NCI-H748 treated with DMSO at 0.1 percent for 48 hours (cell line): ENCODE measurements around the gene ROR1.
"Not testable (repeated sequence)": the region's sequence is repeated elsewhere in the genome, so short reads cannot be mapped to it uniquely, and the experiment has no call there.

Experiments used
- DNase-seq: peaks from one replicate; lab custom pipeline; 2025; lab: John Stamatoyannopoulos, UW

The ROR1 gene

DNA sequence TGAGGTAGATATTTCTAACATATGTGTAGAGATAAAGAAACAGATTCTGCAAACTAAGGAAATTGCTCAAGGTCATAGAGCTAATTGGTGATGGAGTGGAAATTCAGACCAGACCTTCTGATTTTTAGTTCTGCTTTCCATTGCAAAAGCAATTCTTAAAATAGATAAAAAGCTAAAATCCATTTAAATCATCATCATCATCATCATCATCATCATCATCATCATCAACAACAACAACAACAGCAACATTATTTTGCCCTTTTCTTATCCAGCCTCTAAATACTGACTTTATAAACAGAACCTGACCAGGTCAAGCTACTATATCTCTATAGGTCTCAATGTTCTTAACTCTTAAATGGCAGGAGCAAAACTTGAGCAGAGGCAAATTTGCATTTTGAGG is 14.0 kb upstream of the ROR1 start:
- no peak for DNase-seq

DNA sequence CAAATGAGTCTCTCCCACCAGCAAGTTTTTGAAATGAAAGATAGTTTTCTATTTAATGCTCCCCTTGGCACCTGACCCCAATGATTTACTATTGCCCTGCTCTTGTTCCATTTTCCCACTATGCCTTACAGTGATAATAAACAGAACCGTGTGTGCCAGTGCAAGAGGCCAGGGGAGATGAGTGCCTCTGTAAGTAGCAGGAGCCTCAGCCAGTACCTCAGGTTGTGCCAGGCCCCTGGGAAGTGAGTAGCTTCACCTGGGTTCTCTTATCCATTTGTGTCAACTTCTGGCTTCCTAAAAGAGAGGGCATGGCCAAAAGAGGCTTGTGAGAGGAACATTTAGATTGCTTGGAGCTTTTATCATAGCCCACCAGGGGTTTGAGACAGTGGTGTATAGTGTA is 3.4 kb upstream of the ROR1 start:
- no peak for DNase-seq

- no peak for DNase-seq
These were observed 1.6 kb upstream of the ROR1 start for GRCh38 chr1:63772201-63772600.

- DNase-seq = no peak
These were observed 941 bp upstream of the ROR1 start for GRCh38 chr1:63772876-63773275.

GRCh38 chr1:63773496-63773814 is 362 bp upstream of the ROR1 start:
- no peak for DNase-seq

GRCh38 chr1:63774617-63775417 is 1.0 kb downstream of the ROR1 start:
- no peak for DNase-seq

DNA sequence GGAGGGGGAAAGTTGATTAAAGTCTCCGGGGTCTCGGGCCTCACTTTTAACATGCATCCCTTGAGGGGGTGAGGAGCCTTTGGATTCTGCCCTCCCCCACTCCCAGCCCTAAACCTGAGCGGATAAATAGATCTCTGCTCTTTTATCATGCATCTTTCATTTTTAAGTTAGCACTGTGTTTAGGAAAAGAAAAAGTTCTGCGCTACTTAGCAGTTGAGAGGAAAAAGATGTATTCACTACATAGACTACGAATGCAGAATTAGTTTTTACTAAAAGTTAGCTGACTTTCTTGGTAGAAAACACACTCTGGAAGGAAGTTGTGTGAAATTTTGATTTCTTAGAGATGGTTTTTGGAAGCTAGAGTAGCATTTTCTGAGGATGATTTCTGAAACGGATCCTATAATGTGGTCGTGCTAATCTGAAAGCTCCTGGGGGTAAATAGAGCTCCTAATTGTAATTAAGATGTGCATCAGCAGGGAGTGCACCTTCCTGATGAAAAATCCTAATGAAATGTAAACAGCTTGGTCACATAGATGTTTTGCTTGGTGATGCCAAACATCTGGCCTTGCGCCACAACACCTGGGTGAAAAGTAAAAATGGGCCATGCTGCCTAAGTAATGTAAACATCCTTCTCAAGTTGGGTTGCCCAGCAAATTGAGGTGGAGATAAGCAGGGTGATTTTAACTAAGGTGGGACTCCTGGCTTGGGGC is 1.8 kb downstream of the ROR1 start:
- no peak for DNase-seq

DNA sequence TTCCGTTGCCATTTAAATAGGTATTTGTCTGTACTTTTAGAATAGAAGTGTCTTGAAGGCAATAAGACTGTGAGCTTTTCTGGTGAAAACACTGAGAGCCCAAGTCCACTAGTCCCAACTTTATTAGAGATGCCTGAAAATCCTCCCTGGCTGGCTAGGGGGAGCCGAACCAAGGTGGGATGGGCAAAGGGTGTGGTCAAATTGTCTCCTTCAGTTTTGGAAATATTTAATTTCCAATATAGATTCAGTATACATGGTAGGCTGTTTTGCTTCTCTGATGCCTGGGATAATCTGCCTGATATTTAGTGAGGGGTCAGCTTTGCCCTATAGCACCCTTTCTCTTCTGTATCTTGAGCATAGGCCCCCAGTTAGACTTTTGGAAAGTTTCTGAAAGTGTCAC is 3.5 kb downstream of the ROR1 start:
- DNase-seq = no peak

GRCh38 chr1:63777965-63778880 is 4.4 kb downstream of the ROR1 start:
- no peak for DNase-seq

GRCh38 chr1:63779338-63780211 is 5.8 kb downstream of the ROR1 start:
- DNase-seq = no peak

- no peak for DNase-seq
These were observed 6.7 kb downstream of the ROR1 start for GRCh38 chr1:63780565-63780964.

- DNase-seq = no peak
These were observed 9.2 kb downstream of the ROR1 start for GRCh38 chr1:63782982-63783381.

DNA sequence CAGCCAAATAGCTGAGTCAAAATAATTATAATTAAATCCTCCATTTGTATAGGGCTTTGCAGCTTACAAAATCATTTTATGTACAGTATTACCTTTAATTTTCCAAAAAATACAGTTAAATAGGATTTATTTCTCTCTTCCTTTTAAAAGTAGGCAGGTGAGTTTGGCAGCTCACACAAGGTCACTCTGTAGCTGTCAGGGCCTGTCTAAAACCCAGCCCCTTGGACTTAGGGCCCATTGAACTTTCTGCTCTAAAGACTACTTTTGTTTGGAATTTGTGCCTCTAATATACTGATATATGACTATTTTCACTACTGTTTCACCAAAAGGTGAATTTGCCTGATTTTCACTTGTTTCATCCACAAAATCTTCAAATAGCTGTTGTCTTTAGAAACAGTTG is 10.3 kb downstream of the ROR1 start:
- no peak for DNase-seq

DNA sequence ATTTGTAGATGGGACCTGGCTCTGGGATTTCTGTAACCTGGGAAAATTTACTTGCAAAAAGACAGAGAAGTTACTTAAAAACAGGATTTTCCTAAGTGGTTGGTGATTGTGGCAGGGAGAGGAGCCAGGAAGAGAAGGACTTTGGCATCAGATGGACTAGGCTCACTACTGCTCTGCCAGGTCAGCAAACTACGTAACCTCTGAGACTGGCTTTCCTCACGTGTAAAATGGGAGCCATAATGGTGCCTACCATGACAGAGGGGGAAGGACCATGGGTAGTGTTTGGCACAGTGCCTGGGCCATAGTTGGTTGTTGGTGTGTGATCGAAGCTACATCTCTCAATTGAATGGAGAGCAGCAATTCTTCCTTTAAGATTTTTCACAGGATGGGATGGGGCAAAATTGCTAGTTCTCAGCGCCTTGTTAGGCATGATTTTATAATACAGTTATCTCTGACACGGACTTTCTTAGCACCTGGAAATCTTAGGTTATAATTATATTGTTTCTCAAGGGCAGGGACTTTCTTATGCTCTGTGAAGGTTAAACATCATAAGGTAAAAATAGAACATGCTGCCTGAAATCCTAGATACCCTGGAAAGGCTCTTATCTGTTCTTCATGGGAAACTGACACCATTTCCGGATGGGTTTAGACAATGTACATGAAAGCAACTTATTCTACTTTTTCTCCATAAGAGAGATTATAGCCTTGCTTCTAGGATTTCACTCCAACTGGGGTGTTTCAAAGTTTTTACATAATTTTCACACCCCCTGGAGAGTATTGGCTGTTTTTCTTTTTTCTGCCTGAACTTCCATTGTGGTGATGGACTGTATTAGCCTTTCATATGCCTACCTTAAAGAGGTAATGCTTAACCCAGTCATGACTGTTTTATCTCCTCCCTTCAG is 10.9 kb downstream of the ROR1 start:
- no peak for DNase-seq

GRCh38 chr1:63787270-63787669 is 13.5 kb downstream of the ROR1 start:
- not testable (repeated sequence) for DNase-seq

DNA sequence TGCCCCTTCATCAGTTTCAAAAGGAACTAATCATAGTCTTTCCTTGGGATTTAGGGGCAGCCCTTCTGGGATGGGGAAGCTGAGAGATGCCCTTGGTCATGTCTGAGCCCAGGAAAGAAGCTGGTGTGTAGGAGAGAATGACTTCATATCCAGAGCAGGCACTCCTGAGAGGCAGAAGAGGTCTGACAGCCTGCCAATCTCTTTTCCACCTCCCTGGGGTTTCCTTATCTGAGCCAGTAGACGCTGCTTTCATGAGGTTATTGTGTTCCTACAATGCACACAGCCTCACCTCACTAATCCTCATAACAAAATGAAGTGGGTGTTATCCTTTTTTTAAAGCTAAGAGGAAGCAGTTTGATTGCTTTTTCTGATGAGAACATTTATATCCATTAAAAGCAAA is 14.1 kb downstream of the ROR1 start:
- DNase-seq = no peak

DNA sequence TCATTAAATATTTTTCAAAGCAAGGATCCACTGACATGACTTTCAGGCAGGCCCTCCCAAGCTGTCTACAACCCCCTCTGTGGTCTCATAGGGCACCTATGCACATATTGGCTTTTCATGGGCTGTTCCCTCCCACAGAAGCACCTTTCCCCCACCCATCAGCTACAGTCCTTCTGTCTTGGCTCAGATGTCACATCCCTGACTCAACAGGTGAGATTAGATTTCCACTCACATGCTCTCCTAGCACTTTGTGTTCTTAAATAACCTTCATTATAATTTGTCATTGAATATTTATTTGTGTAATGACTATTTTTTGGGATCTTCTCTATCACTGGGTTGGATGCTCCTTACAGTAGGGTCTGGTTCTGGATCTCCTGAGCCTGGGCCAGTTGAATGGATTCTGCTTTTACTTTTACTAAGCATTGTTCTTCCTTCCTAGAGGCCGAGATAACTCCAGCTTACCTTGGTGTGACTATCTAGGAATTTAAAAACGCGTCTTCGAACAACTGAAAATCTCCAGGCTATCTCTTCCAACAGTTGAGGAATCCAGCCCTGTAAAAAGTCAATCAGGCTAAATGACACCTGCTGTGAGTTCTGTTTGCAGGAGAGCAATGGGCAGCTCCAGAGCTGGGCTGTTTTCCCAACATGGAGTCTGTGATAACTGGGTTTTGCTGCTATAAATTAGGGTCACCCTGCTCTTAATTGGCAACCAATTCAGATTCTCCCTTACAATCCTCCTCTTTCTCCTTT is 16.2 kb downstream of the ROR1 start:
- no peak for DNase-seq

- no peak for DNase-seq
These were observed 17.2 kb downstream of the ROR1 start for GRCh38 chr1:63790989-63791388.

DNA sequence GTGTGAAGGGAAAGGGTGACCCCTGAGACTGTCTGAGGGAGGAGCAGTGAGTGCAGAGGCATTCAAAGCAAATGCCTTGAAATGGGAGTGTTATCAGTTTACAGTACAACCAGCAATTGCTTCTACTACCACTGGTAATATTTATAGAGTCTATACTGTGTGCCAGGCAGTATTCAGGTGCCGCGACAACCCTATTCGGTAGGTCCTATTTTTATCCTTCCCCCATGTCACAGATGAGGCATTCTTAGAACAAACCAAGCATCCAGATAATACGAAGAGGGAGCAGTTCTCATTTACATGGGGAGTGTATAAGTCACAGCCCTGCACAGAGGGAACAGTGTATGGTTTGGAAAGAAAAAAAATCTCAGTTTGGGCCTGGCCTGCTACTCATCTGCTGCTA is 18.3 kb downstream of the ROR1 start:
- DNase-seq = no peak

DNA sequence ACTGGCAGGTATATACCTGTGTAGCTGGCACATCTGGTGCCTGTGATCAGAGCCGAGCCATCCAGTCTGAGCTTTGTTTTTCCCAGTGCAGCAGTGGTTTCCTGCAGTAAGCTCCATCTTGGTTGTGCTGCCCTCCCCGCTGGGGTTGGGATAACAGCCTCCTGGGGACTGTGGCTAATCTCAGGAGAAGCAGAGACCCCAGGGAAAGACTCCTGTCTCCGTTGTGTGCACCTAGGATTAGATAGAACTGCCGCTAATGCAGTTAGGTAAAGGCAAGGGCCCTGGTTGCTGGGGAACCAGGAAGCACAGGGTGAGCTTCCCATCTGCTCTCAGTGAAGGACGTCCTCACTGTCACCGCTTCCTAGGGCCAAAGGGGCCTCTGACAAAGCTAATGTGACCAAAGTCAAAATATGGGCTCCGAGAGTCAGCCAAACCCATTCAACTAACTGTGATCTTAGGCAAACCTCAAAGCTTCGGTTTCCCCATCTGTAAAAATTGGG is 20.0 kb downstream of the ROR1 start:
- DNase-seq = no peak
